ENCODE data around the gene DOCK3.

- TF ChIP-seq RAD21 (conservative IDR thresholded peaks at IDR 0.05): no peak
- no peak for TF ChIP-seq CTCF (IDR thresholded peaks at IDR 0.05; ENCODE audit: poor library complexity, severe bottlenecking)
- TF ChIP-seq, protein P1, sequence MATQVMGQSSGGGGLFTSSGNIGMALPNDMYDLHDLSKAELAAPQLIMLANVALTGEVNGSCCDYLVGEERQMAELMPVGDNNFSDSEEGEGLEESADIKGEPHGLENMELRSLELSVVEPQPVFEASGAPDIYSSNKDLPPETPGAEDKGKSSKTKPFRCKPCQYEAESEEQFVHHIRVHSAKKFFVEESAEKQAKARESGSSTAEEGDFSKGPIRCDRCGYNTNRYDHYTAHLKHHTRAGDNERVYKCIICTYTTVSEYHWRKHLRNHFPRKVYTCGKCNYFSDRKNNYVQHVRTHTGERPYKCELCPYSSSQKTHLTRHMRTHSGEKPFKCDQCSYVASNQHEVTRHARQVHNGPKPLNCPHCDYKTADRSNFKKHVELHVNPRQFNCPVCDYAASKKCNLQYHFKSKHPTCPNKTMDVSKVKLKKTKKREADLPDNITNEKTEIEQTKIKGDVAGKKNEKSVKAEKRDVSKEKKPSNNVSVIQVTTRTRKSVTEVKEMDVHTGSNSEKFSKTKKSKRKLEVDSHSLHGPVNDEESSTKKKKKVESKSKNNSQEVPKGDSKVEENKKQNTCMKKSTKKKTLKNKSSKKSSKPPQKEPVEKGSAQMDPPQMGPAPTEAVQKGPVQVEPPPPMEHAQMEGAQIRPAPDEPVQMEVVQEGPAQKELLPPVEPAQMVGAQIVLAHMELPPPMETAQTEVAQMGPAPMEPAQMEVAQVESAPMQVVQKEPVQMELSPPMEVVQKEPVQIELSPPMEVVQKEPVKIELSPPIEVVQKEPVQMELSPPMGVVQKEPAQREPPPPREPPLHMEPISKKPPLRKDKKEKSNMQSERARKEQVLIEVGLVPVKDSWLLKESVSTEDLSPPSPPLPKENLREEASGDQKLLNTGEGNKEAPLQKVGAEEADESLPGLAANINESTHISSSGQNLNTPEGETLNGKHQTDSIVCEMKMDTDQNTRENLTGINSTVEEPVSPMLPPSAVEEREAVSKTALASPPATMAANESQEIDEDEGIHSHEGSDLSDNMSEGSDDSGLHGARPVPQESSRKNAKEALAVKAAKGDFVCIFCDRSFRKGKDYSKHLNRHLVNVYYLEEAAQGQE (IDR thresholded peaks at IDR 0.05; ENCODE audit: borderline replicate concordance): no peak
- TF ChIP-seq POLR2AphosphoS5 (IDR thresholded peaks at IDR 0.05): no peak
- no peak for TF ChIP-seq EZH2 (IDR thresholded peaks at IDR 0.05; ENCODE audit: borderline replicate concordance, insufficient read depth, low read length, poor library complexity, severe bottlenecking)
- TF ChIP-seq TAF1 (IDR thresholded peaks at IDR 0.05; ENCODE audit: low read depth): no peak
Measured at GRCh38 chr3:51379301-51379700, 704.6 kb downstream of the DOCK3 start.

All from neural cell (in vitro differentiated cells).